ENCODE measurements around the gene GADD45A.

GRCh38 chr1:67647036-67647798 lies 37.8 kb upstream of the GADD45A start:
- TF ChIP-seq, protein P1, sequence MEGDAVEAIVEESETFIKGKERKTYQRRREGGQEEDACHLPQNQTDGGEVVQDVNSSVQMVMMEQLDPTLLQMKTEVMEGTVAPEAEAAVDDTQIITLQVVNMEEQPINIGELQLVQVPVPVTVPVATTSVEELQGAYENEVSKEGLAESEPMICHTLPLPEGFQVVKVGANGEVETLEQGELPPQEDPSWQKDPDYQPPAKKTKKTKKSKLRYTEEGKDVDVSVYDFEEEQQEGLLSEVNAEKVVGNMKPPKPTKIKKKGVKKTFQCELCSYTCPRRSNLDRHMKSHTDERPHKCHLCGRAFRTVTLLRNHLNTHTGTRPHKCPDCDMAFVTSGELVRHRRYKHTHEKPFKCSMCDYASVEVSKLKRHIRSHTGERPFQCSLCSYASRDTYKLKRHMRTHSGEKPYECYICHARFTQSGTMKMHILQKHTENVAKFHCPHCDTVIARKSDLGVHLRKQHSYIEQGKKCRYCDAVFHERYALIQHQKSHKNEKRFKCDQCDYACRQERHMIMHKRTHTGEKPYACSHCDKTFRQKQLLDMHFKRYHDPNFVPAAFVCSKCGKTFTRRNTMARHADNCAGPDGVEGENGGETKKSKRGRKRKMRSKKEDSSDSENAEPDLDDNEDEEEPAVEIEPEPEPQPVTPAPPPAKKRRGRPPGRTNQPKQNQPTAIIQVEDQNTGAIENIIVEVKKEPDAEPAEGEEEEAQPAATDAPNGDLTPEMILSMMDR (conservative IDR thresholded peaks at IDR 0.05; ENCODE audit: low read length), result no peak
- no peak for TF ChIP-seq EZH2phosphoT487 (IDR thresholded peaks at IDR 0.05; ENCODE audit: borderline replicate concordance)
